Erythroblast (primary cell): Measurements from ENCODE around the gene CCDC137.

Experiments
- GATA1 ChIP-seq: IDR thresholded peaks from 2 replicates; pipeline ENCODE4 v1.6.1; 2011; ENCODE audit warnings: low read depth, mild to moderate bottlenecking, control low read depth, low read length, moderate library complexity
- POLR2A ChIP-seq: IDR thresholded peaks from 2 replicates; pipeline ENCODE4 v1.6.1; 2011; ENCODE audit warnings: mild to moderate bottlenecking, low read length

GRCh38 chr17:81656835-81657234, 9.7 kb upstream of the CCDC137 start:
- TF ChIP-seq POLR2A, result no peak
- no peak for TF ChIP-seq GATA1
